ENCODE data around the gene CBX8.

DNA sequence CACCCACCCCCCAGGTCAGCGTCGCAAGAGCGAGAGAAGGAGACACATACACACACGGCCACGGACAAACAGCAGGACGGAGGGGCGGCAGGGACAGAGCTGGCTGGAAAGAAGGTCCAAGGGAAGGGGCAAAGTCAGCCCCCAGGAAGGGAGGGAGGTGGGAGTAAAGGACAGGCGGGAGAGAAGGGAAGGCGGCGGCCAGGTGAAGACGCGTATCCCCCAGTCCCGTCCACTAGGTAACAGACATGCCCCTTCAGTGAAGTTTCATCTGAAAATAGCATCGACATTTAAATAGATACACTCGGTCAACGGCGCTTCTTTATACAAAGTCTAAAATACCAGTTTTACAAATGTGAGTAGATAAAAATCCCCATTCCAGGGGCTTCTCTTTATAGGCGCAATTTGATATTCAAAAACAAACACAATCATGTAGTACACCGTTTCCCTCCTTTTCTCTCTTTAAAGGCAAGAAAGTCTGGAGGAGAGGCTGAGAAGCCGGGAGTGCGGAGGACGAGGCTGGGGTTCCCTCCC lies 4.5 kb downstream of the CBX8 start:
- TF ChIP-seq, protein P1, sequence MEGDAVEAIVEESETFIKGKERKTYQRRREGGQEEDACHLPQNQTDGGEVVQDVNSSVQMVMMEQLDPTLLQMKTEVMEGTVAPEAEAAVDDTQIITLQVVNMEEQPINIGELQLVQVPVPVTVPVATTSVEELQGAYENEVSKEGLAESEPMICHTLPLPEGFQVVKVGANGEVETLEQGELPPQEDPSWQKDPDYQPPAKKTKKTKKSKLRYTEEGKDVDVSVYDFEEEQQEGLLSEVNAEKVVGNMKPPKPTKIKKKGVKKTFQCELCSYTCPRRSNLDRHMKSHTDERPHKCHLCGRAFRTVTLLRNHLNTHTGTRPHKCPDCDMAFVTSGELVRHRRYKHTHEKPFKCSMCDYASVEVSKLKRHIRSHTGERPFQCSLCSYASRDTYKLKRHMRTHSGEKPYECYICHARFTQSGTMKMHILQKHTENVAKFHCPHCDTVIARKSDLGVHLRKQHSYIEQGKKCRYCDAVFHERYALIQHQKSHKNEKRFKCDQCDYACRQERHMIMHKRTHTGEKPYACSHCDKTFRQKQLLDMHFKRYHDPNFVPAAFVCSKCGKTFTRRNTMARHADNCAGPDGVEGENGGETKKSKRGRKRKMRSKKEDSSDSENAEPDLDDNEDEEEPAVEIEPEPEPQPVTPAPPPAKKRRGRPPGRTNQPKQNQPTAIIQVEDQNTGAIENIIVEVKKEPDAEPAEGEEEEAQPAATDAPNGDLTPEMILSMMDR (IDR thresholded peaks at IDR 0.05): no peak
- no peak for TF ChIP-seq POLR2A (IDR thresholded peaks at IDR 0.05)

Measured in lower leg skin (tissue), 3 donors.